HL-60 (cell line): Measurements from ENCODE around the gene RASD2.

Experiments
- DNase-seq, 2 experiments: peaks; one replicate each; pipeline ENCODE4 v3.0.0-alpha.2; 2010 to 2020; ENCODE audit warnings: low read depth in 1 of 2, low spot score in 1 of 2
- H3K27ac ChIP-seq: fragments of 250-450 bp; sonication (Bioruptor Pico); replicated peaks from 2 replicates; pipeline ENCODE4 v1.5.1; 2020; ENCODE audit warnings: mild to moderate bottlenecking, moderate library complexity
- H3K27me3 ChIP-seq: fragments of 250-450 bp; sonication (Bioruptor Pico); 2 replicates; pipeline ENCODE4 v1.5.1; 2021; ENCODE audit warnings: mild to moderate bottlenecking, moderate library complexity; ENCODE audit not compliant: insufficient read depth, poor library complexity, severe bottlenecking
- H3K4me3 ChIP-seq: replicated peaks from 2 replicates; pipeline ENCODE4 v1.5.1; 2011; ENCODE audit warnings: mild to moderate bottlenecking, control low read depth, low read length; ENCODE audit not compliant: insufficient read depth
- GABPA ChIP-seq: IDR thresholded peaks from 2 replicates; pipeline ENCODE4 v1.6.1; 2012; ENCODE audit warnings: low read depth
- POLR2AphosphoS5 ChIP-seq: IDR thresholded peaks from 2 replicates; pipeline ENCODE4 v1.6.1; 2012; ENCODE audit warnings: low read depth
- SPI1 ChIP-seq: IDR thresholded peaks from 2 replicates; pipeline ENCODE4 v1.6.1; 2012; ENCODE audit warnings: low read depth, mild to moderate bottlenecking, borderline replicate concordance
- TF ChIP-seq, protein P1 (sequence below): IDR thresholded peaks from 2 replicates; pipeline ENCODE4 v1.6.1; 2012; ENCODE audit warnings: low read depth; ENCODE audit not compliant: insufficient replicate concordance
- TF ChIP-seq, protein P2 (sequence below): IDR thresholded peaks from one replicate; pipeline ENCODE4 v1.5.1; 2011; ENCODE audit warnings: low read length, control low read depth, inconsistent platforms; ENCODE audit not compliant: insufficient read depth

Gene RASD2

DNA sequence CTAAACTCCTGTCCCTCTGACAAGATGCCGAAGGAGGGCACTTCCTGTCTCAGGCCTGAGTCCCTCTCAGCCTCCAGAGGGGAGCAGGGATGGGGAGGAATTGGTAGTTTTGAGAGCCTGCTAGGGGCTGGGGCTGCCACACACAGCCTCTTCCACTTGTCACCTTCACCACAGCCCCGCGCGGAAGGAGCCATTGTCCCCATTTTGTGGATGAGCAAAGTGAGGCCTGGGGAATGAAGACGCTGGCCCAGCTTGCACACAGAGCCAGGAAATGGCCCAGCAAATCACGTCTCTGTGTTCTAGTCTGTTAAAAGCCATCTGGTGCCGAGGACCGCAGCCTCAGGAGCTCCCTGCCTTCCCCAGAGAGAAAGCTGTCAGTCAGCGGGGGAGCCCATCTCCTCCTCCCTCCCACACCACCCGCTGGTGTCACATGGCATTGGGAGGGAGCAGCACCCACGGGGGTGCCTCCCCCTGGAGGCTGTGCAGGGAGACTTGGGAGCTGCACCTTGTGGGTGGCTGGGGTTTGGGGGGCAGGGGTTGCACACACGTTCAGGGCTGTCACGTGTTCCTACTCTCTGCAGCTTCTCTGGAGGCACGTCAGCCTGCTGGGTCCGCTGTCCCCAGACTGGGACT, 34.6 kb downstream of the RASD2 start:
- DNase-seq = no peak
- Histone ChIP-seq H3K4me3 (no peak overlapping the region), H3K27me3 (no peaks in the 10 kb centered on the region), H3K27ac (no peak overlapping the region)
- TF ChIP-seq, protein P1, sequence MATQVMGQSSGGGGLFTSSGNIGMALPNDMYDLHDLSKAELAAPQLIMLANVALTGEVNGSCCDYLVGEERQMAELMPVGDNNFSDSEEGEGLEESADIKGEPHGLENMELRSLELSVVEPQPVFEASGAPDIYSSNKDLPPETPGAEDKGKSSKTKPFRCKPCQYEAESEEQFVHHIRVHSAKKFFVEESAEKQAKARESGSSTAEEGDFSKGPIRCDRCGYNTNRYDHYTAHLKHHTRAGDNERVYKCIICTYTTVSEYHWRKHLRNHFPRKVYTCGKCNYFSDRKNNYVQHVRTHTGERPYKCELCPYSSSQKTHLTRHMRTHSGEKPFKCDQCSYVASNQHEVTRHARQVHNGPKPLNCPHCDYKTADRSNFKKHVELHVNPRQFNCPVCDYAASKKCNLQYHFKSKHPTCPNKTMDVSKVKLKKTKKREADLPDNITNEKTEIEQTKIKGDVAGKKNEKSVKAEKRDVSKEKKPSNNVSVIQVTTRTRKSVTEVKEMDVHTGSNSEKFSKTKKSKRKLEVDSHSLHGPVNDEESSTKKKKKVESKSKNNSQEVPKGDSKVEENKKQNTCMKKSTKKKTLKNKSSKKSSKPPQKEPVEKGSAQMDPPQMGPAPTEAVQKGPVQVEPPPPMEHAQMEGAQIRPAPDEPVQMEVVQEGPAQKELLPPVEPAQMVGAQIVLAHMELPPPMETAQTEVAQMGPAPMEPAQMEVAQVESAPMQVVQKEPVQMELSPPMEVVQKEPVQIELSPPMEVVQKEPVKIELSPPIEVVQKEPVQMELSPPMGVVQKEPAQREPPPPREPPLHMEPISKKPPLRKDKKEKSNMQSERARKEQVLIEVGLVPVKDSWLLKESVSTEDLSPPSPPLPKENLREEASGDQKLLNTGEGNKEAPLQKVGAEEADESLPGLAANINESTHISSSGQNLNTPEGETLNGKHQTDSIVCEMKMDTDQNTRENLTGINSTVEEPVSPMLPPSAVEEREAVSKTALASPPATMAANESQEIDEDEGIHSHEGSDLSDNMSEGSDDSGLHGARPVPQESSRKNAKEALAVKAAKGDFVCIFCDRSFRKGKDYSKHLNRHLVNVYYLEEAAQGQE = no peak
- TF ChIP-seq POLR2AphosphoS5 = no peak
- TF ChIP-seq SPI1 = no peak
- TF ChIP-seq, protein P2, sequence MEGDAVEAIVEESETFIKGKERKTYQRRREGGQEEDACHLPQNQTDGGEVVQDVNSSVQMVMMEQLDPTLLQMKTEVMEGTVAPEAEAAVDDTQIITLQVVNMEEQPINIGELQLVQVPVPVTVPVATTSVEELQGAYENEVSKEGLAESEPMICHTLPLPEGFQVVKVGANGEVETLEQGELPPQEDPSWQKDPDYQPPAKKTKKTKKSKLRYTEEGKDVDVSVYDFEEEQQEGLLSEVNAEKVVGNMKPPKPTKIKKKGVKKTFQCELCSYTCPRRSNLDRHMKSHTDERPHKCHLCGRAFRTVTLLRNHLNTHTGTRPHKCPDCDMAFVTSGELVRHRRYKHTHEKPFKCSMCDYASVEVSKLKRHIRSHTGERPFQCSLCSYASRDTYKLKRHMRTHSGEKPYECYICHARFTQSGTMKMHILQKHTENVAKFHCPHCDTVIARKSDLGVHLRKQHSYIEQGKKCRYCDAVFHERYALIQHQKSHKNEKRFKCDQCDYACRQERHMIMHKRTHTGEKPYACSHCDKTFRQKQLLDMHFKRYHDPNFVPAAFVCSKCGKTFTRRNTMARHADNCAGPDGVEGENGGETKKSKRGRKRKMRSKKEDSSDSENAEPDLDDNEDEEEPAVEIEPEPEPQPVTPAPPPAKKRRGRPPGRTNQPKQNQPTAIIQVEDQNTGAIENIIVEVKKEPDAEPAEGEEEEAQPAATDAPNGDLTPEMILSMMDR = no peak
- TF ChIP-seq GABPA = no peak

DNA sequence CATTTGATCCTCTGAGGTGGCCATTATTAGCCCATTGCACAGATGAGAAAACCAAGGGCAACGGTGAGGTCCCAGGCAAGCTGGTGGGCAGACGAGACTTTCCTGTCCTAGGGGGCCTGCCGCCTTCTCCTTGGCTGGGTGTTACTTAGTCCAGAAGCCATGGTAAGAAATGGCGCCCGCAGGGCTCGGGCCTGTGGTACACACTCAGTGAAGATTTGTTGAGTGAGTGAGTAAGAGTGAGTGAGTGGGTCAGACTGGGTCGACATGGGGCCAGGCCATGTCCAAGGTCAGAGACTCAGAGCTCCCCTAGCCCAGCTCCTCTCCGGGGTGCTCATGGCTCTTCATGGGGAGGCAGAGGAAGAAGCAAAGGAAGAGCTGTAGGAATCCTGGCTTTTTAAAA, 36.0 kb downstream of the RASD2 start:
- no peak for DNase-seq
- Histone ChIP-seq H3K27ac (no peak overlapping the region), H3K4me3 (no peak overlapping the region), H3K27me3 (no peaks in the 10 kb centered on the region)
- TF ChIP-seq, protein P1 = no peak
- TF ChIP-seq SPI1 = no peak
- TF ChIP-seq POLR2AphosphoS5 = no peak
- TF ChIP-seq, protein P2 = no peak
- TF ChIP-seq GABPA = no peak

DNA sequence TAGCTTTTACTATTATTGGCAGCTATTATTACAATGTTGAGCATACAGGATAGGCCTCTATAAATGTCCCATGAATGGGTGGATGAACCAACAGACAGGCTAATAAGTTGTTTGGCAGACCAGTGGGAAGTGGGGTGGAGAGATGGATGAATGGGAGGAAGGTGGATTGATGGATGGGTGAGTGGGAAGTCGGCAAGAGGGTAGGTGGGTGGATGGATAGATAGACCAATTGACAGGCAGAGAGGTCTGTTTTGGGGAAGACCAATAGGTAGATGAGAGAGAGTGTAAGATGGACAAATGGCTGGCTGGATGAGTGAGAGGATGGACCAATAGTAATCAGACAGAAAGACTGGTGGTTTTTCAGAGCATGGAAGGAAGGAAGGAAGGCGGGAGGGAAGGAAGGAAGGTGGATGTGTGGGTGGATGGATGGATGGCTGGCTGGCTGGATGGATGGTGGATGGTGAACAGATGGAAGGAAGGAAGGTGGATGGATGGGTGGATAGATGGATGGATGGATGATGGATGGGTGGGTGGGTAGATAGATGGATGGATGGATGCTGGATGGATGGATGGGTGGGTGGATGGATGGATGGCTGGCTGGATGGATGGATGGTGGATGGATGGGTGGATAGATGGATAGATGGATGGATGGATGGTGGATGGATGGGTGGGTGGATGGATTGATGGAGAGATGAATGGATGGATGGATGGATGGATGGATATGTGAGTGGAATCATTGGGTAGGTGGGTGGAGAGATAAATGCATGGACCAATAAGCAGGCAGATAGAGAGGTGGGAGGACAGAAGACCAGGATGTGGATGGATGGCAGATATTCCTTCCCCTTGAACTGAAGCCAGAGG, 37.4 kb downstream of the RASD2 start:
- no peak overlapping the region for H3K4me3 ChIP-seq
- no peaks in the 10 kb centered on the region for H3K27me3 ChIP-seq
- H3K27ac ChIP-seq = no peak overlapping the region
- no peak for DNase-seq
- TF ChIP-seq POLR2AphosphoS5 = no peak
- TF ChIP-seq, protein P1 = no peak
- no peak for TF ChIP-seq SPI1
